ENCODE results near the gene ERC2.

The ERC2 gene

DNA sequence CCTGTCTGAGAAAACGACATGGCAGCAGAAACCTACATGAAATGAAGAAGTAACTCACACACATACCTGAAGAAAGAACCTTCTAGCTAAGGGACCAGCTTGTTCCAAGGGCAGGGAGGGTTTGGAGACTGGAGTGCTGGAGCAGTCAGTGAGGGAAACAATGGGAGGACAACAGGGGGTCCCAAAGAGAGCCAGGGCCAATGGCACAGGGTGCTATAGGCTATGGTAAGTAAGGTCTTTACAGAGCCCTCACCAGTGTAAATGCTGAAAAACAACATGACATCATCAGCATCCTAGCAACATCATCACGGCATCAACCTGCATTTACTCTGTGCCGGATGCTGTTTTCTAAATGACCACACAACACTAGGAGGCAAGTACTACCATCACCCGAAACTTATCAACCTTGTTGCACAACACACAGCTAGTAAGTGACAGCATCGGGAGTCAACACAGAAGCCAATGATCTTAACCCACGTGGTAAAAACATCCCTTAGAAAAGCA is 531.7 kb downstream of the ERC2 start:
- no peak for TF ChIP-seq CTCF (IDR thresholded peaks at IDR 0.05; ENCODE audit: low read depth, low read length)
- DNase-seq: no peak
- Histone ChIP-seq H3K36me3 (no peaks in the 10 kb centered on the region), H3K4me1 (no peaks in the 10 kb centered on the region), H3K4me3 (ENCODE audit: low read depth, low read length) (no peak overlapping the region), H3K9me3 (no peaks in the 10 kb centered on the region), H3K27me3 (no peaks in the 10 kb centered on the region)

- DNase-seq: no peak
- H3K4me1 ChIP-seq: no peaks in the 10 kb centered on the region
- no peak overlapping the region for H3K4me3 ChIP-seq (ENCODE audit: low read depth, low read length)
- no peaks in the 10 kb centered on the region for H3K36me3 ChIP-seq
- no peaks in the 10 kb centered on the region for H3K9me3 ChIP-seq
- TF ChIP-seq CTCF (IDR thresholded peaks at IDR 0.05; ENCODE audit: low read depth, low read length): no peak
- H3K27me3 ChIP-seq: no peaks in the 10 kb centered on the region
Measured at GRCh38 chr3:55935241-55935640, 533.0 kb downstream of the ERC2 start.

- no peak for DNase-seq
- no peak for TF ChIP-seq CTCF (IDR thresholded peaks at IDR 0.05; ENCODE audit: low read depth, low read length)
- Histone ChIP-seq H3K4me3 (ENCODE audit: low read depth, low read length) (no peak overlapping the region), H3K36me3 (no peaks in the 10 kb centered on the region), H3K4me1 (no peaks in the 10 kb centered on the region), H3K9me3 (no peaks in the 10 kb centered on the region), H3K27me3 (no peaks in the 10 kb centered on the region)
Measured at GRCh38 chr3:55934771-55935170, 533.5 kb downstream of the ERC2 start.

- TF ChIP-seq CTCF (IDR thresholded peaks at IDR 0.05; ENCODE audit: low read depth, low read length): no peak
- Histone ChIP-seq H3K4me1 (no peaks in the 10 kb centered on the region), H3K4me3 (ENCODE audit: low read depth, low read length) (no peak overlapping the region), H3K9me3 (no peaks in the 10 kb centered on the region), H3K36me3 (no peaks in the 10 kb centered on the region), H3K27me3 (no peaks in the 10 kb centered on the region)
- DNase-seq: no peak
Measured at GRCh38 chr3:55929154-55929869, 539.0 kb downstream of the ERC2 start.

- TF ChIP-seq CTCF (IDR thresholded peaks at IDR 0.05; ENCODE audit: low read depth, low read length): no peak
- Histone ChIP-seq H3K36me3 (no peaks in the 10 kb centered on the region), H3K27me3 (no peaks in the 10 kb centered on the region), H3K9me3 (no peaks in the 10 kb centered on the region), H3K4me1 (no peaks in the 10 kb centered on the region), H3K4me3 (ENCODE audit: low read depth, low read length) (no peak overlapping the region)
- no peak for DNase-seq
Measured at GRCh38 chr3:55923626-55924025, 544.6 kb downstream of the ERC2 start.

- no peaks in the 10 kb centered on the region for H3K9me3 ChIP-seq
- H3K4me1 ChIP-seq: no peaks in the 10 kb centered on the region
- no peak overlapping the region for H3K4me3 ChIP-seq (ENCODE audit: low read depth, low read length)
- H3K27me3 ChIP-seq: no peaks in the 10 kb centered on the region
- DNase-seq: no peak
- TF ChIP-seq CTCF (IDR thresholded peaks at IDR 0.05; ENCODE audit: low read depth, low read length): no peak
- H3K36me3 ChIP-seq: no peaks in the 10 kb centered on the region
Measured at GRCh38 chr3:55923207-55923606, 545.1 kb downstream of the ERC2 start.
